ENCODE results near the gene RNF141.

The RNF141 gene, protein sequence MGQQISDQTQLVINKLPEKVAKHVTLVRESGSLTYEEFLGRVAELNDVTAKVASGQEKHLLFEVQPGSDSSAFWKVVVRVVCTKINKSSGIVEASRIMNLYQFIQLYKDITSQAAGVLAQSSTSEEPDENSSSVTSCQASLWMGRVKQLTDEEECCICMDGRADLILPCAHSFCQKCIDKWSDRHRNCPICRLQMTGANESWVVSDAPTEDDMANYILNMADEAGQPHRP

DNA sequence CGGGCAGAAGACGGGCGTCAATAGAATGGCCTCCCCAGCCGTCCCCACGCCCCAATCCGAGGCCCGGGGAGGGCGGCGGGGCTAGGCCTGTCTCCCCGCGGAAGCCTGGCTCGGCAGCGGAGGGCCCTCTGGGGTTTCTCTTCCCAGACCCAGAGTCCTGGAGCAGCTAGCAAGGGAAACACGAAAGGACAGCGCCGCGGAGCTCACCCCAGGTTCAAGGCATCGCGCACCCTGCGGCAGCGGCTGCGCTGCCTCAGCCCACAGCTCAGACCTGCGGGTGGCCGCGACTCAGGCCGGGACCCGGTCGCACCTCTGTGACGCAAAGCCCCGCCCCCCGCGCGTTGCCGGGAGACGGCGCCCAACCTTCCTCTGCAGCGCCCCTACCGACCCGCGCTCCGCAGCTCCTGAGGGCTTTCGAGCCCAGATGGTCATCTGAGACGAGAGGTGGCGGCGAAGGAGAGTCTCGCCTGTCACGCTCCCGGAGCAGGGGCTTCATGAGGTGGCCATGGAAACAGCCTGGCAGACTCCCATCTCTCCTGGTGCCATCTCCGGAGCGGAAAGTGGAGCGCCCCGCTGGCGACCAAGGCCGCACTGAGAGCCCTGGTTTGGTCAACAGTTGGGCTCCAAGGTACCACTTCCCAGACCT is at the start of gene RNF141:
Gene RNF141, minus strand, starts transcription at position 273 of the 646 bp plus-strand sequence. CDS start 7,029 bp downstream, outside the sequence.
- peak; percentile 98 for DNase-seq

DNA sequence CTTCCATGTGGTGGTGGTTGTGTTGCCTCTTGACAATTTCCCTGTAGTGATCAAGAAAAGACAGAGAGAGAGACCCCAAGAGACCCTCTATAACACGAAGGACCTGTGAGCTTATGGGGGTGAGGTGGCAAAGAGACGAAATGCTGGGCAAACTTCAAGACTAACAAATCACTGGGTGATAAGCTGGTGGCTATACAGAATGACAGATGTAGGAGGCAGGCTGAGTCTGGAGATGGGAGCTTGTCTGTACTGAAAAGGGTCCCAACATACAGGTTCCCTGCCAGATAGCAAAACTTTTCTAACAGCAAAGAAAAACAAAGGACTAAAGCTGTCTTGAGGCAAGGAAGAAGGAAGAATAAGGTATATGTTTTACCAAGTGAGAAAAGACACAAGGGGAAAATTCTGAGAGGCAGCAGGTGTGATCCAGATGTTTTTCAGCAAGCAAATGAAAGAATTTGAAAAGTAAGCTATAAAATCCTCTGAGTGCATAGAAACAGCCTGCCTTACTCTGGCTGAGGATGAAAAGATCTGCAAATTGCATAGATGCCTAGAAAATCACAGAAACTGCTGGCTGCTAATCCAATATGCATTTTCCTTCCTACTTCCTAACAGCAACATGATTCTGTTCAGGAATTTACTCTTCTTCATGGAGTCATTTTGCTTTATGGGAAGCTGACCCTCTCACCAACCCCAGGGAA is 49.4 kb upstream of the RNF141 start:
- DNase-seq, result no peak

DNA sequence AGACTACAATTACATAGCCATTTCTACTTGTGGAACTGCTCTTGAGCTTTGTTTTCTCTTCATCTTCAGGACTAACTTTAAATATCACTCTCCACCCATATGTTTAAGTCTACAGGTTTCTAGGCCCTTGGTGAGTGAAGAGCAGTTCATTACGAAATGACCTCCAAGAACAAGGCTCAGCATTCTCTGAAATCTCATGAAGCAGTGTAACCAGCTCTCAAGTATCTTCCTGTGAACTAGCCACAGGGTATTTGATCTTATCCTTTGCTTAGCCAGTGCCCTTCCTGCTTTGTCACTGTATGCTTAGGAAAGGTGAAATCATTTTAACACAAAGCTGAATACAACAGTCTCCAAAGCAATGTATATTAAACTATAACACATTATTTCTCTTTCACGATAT is 47.9 kb upstream of the RNF141 start:
- DNase-seq, result no peak

DNA sequence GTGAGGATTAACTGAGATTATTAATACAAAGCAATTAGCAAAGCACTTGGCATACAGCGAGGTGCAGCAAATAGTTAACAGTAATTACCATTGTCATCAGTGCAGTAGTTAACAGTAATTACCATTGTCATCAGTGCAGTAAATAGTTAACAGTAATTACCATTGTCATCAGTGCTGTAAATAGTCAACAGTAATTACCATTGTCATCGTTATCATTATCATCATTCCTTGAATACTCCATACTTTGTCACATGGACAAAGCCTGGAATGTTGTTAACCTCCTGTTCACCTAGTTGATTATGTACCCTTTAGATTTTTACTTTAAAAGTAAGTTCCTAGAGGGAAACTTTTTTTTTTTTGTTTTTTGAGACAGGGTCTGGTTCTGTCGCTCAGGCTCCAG is 47.0 kb upstream of the RNF141 start:
- no peak for DNase-seq

DNA sequence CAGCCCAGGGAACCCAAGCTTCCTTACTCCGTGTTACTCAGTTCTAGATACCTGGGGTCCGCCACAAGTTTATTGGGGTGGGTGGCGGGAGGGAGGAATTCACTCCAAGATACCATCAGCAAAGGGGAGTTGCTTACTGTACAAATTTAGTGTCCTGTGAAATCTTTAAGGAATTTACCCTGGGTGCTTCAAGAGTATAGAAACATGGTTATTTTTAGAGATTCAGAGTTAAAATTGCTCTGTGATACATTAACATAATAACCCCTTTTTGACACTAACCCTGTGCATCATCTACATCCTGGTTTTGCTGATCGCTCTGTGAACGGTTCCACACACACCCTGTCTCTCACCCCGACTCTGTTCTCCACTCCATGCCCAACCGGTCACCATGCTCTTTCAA is 46.4 kb upstream of the RNF141 start:
- no peak for DNase-seq

DNA sequence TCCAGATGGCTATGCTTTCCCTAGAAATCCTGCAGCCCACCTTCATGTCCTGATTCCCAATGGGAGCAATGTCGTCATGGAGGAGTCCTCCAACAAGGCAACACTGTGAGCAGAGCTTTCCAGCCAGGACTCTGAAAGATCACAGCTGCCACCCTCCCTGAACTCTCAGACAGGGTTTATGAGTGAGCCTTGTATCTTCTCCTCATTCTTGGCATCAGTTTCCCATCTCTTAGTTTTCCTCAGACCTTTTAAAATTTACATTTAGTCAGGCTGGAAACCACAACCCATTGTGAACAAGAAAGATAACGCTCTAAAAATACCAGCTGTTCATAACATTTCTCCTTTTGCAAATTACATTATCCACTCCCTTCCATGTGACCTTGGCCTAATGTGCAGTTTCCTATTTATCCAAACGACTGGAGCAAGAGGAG is 43.1 kb upstream of the RNF141 start:
- DNase-seq, result no peak

DNA sequence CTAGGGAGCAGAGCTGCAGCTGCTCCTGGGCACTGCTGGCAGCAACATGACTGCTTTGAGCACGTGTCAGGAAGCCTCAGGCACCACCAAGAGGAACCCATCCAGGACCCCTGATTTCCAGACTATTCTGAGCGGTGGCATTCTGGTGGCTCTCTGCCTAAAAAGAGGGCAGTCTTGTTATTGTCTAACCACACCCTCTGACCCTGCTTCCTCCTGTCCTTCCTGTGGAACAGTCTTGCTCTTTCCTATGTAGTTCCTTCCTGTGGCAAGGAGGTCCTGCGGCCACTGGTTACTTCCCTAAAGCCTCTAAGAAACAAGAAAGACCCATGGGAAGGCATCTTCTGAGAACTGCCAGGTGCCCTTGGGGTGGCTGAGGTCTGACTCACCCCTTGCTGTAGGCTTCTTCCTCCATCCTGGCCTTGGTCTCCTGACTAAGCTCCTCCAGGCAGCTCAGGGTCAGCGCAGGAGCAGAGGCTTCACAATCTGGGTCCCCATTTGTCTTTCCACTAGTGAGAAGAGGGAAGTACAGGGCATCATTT is 40.6 kb upstream of the RNF141 start:
- DNase-seq, result no peak

DNA sequence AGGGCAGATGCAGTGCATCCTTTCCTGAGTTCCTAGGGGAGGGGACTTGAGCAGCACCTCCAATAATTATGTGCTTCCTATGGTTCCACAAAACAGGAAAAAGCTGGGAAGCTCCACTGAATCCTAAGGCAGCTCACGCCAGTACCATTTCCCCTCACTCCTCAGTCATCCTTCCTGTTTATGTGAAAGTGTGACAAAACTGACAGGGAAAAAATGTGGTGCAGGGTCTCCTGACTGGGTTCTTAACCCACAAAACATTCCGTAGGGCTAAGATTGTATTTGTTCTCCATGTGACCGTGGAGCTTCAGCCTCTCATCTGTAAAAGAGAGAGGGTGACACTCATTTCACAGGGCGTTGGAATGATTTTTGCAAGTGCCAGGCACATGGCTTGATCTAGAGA is 39.6 kb upstream of the RNF141 start:
- DNase-seq, result no peak

DNA sequence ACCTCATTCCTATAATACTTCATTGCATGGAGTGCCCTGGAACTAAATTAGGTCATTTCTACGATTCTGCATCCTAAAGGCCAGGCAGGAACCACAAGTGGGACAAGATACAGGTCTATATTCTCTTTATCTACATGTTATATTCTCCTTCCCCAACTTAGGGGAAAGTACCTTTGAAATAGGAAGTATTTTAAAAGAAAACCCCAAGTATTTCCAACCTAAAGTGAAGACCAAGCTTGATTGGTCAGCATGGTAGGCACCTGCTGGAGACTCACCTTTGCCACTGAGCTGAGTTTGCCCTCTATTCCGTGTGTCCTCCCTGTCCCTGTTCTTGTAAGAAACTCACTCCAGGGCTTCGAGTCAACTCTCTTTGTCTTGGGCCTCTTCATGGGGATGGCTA is 38.7 kb upstream of the RNF141 start:
- no peak for DNase-seq

DNA sequence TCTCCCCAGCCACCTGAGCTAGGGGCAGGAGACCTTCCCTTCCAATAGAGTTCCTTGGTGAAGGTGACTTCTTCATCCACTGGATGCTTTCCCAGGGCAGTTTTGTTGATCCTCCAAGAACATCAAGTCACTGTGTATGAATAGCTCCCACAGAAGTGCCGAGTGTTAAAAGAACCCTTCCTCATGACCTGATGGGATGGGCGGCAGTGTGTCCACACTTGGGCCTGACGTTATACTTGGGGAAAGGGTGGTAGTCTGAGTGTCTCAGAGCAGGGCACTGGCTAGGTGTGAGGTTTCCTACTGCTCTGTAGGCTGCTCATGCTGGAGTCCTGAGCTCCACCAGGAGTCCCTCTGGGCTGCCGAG is 35.0 kb upstream of the RNF141 start:
- DNase-seq, result no peak

DNA sequence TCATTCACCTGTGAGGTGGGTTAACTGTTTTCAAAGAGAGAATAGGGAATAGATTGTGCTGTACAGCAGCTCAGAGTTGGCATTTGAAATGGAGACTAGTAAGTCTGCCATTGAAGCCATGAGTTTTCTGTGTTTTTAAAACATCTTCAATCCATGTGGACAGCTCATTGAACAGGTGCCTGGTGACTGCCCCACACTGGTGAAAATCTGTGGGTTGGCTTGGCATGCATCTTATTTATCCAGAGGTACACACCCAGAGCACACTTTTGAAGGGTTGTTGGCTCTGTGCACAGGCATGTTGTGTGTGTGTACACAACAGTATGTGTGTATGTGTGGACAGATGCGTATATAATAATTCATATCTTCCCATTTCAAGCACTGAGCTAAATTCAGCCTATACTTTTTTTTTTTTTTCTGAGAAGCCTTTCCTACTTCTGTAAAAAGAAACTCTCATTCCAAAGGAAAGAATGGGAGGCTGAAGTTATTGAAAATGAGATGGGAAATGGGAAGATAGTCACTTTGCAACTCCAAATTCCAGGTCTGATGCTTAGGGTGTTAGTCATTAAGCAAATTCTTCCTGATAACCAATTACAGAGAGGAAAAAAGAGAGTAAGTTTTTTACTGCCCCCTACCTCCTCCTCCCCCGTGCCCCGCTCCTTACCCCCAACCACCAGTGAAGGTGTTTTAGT is 34.5 kb upstream of the RNF141 start:
- DNase-seq, result no peak

DNA sequence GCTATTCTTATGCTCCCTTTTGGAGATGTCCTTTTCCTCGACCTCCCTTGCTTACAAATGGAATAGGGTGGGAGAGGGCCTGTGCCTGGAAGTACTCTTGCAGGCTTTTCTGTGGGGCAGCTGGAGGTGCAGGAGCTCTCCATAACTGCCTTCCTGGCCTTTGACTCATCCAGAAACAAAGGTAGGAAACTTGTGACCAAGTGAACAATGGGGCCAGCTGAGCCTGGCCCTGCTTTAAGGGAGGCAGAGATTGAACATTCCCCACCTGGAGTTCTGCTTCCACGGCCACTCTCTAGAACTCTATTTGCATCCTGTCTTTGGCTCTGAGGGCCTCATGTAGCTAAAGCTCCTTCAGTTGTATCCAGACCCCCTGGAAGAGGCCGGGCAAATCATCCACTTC is 32.6 kb upstream of the RNF141 start:
- no peak for DNase-seq

DNA sequence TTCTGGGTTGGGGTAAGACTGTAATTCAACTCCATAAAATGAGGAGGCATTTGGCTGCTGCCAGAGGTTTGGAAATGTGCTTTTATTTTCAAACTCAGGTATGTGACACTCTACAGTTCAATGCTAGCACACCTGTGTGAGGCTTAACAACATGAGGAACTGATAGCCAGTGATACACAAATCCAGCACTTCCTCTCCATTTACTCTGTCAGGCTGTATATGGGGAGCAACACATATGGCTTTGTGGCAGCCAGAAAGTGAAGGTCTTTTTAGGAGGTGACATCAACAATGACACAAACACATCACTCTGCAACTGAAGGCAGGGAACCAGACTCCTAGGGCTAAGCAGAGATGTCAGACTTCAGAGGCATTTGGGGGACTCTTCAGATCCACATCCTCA is 32.0 kb upstream of the RNF141 start:
- no peak for DNase-seq

DNA sequence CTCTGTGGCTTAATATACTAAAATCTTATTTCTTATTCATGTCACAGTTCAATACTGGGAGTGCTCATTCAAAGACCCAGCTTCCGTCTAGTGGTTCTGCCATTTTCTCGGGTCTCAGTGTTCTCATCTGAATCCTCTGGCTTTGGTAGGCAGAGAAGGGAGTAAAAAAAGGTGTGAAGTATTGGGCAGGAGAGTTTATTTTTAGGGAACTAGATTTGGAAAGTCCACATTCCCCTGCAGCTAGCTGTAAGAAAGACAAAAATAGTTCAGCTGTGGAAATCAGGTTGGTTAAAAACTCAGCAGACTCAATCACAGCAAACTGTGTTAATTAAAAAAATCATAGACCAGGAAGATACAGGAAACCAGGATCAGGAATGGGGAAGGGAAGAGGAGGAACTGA is 31.5 kb upstream of the RNF141 start:
- DNase-seq, result no peak

DNA sequence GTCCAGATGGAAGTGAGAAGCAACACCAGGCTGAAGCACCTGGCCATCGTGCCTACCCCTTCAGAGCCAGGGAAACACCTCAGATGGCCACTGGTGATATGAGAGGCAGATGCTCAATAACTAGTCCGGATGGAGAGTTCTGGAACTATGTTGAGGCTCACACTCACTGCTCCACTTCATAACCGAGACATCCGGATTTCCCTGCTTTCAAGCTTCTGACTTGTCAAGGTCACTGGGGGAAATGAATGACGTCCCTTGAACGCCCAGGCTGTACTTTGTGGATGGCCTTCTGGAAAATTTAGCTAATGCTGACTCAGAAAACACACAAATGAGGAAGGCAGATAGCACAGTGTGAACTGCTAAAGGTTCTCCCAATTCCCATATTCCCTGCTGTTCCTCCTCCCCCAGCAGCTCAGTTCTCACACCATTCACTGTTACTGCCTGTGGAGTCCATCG is 27.5 kb upstream of the RNF141 start, which contains the start of gene LYVE1:
Gene LYVE1, minus strand, starts transcription at position 180 of the 456 bp plus-strand sequence. Its CDS starts 133 bp downstream, at position 47.
- no peak for DNase-seq

DNA sequence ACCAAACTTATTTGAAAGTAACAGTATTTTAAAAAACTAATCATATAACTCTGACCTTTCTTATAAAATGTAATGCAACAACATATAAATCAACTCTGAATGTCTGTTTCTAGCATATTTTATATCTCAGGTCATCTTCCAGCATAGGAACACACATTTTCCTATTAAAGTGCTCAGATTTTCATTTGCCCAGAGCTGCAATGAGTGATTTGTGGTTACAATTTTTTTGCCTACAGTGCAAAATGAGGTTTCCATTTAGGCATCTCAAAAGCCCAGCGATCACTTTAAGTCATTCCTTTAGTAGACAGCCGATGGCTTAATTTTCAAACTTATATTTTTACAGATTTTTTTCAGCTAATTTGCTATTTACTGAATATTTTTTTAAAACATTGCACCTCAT is 26.5 kb upstream of the RNF141 start:
- DNase-seq, result no peak

DNA sequence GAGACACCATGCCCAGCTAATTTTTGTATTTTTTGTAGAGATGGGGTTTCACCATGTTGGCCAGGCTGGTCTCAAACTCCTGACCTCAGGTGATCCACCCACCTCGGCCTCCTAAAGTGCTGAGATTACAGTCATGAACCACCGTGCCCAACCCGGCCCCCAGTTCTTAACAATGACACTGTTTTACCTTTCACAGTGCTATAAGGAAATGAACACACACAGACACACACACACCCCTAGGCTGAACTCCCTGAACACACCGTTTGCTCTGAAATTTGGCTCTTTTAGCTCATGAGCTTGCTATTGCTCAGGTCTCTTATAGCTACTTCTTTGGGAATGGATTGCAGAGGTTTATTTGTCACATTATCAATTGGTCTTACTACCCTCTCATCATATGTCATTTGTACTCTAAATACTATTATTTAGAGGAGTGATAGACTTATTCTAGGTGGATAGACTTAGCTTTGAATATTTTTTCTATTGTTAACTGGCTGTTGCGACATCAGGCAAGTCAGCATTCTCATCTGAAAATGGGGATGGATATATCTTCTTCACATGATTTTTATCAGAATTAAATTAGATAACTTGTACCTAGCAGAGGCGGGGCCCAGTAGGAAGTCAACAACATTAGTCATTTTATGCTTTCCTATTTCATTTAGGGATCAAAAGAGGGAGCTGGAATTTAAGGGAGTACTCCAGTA is 25.4 kb upstream of the RNF141 start:
- DNase-seq, result no peak

DNA sequence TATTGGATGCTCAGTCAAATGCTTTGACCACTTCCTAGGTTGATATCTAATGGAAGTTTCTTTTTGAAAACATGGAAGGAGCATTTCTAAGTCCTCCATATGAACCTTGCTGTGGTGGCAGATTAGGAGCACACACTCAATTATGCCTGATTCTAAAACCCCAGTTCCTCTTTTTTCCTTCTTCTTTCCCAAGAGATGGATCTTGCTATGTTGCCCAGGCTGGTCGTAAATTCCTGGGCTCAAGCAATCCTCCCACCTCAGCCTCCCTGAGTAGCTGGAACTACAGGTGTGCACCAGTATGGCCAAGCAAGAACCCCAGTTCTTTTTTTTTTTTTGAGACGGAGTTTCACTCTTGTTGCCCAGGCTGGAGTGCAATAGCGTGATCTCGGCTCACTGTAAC is 24.5 kb upstream of the RNF141 start:
- DNase-seq, result no peak

DNA sequence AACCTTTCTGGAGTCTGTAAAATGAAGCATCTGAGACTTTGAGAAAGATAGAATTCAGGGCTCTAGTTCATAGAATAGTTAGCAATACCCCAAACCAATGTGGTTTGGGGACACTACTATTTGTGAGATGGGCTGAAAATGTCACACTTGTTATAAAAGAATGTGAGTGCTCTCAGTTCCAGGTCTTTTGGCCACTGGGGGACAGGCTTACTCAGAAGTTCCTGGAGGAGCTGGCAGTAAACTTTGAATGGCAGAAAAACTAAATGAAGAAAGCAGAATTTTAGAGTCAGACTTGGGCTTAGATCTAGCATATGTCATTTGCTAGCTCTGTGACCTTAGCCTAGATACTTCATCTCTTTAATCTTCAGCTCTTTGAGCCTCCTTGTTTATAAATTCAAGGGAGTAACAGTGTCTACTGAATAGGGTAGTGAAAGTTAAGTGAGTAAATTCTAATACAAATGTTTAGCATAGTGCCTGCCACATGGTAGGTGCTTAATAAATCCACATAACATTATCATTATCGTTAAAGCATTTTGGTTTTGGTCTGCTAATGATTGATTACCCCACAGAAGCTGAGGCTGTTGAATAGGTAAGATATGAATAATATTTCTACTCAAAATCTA is 23.8 kb upstream of the RNF141 start:
- no peak for DNase-seq

DNA sequence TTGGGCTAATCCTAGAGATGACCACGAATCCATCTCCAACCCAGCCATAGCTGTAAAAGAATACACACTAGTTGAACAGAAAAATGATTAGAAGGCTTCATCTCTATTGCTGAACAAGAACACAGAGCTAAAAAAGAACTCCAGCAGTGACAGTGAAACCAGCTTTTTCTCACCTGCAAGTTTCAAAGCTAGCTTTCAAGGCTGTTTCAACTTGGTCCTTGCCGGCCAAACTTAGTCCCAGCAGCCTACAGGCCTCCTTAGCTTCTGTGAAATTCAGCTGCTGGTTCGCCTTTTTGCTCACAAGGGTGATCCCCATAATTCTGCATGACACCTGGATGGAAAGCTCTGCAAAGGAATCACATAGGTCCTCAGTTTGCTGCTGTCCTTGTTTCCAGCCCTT is 23.0 kb upstream of the RNF141 start:
- no peak for DNase-seq

DNA sequence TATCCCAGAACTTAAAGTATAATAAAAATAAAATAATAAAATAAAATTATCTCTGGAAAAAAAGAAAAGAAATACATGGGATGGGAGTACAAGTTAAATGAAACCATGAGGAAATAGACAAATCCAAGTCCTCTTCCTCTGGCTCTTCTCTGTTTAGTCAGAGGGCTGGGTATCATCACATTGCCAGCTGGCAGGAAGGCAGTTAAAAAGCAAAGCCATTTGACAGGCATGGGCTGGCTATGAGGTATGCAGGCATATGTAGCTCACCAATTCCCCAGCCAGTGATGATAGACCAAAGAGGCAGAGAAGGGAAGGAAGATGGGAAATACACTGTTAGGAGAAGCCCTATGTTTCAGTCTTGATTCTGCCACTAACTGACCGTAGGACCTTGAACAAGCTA is 21.0 kb upstream of the RNF141 start:
- DNase-seq, result no peak
